ENCODE results near the gene PDSS2.

- TF ChIP-seq CTCF (IDR thresholded peaks at IDR 0.05; ENCODE audit: low read depth, low read length, poor library complexity, severe bottlenecking): no peak
- TF ChIP-seq EZH2phosphoT487 (IDR thresholded peaks at IDR 0.05; ENCODE audit: borderline replicate concordance, low read length): no peak
Measured at GRCh38 chr6:107248147-107248546, 211.2 kb downstream of the PDSS2 start.

All from DOHH2 (cell line).